Measurements from ENCODE around the gene SMIM20. TPM values are rescaled to one million over a fixed set of nuclear protein-coding genes. Genes with fewer than 3 reads are reported as not detected.

Gene SMIM20
- total RNA-seq, 1 donor: 46.0 TPM

DNA sequence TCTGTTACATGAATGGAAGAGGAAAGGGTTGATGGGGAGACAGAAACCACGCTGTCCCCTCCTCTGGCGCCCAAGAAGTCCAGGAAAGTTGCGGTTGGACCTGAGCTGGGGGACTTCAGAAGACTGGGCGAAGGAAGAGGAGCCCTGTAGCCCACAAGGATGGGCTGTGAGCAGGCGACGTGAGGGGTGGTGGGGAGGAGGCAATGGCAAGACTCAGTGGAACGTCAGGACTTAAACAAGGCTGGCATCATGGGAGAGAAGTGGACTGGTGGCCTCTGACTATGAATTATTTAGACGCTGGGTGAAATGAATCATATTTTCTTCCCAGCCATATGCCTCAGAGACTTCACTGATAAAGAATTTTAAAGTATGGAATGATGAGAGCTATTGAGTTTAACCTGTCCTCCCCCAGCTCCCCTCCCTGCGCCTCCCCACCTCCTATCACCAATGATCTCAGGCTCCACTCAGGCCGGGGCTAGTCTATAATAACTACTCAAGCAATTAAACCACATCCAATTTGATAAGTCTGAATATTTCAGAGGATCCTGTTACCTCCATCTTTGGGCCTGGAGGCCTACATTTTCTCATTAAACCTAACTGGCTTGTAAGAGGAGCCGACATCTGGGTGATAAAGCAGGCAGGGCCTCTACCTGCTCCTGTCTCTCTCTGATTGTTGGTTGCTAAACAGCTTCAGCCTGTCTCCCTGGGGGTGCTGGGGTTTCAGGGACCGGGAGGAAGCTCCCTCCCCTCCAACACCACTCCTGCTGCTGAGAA, 63.6 kb downstream of the SMIM20 start:
- TF ChIP-seq, protein P1, sequence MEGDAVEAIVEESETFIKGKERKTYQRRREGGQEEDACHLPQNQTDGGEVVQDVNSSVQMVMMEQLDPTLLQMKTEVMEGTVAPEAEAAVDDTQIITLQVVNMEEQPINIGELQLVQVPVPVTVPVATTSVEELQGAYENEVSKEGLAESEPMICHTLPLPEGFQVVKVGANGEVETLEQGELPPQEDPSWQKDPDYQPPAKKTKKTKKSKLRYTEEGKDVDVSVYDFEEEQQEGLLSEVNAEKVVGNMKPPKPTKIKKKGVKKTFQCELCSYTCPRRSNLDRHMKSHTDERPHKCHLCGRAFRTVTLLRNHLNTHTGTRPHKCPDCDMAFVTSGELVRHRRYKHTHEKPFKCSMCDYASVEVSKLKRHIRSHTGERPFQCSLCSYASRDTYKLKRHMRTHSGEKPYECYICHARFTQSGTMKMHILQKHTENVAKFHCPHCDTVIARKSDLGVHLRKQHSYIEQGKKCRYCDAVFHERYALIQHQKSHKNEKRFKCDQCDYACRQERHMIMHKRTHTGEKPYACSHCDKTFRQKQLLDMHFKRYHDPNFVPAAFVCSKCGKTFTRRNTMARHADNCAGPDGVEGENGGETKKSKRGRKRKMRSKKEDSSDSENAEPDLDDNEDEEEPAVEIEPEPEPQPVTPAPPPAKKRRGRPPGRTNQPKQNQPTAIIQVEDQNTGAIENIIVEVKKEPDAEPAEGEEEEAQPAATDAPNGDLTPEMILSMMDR (IDR thresholded peaks at IDR 0.05; ENCODE audit: insufficient read depth, low read length): no peak
- H3K4me3 ChIP-seq (ENCODE audit: low read depth, low read length): no peak overlapping the region
- DNase-seq (ENCODE audit: low read depth): no peak

DNA sequence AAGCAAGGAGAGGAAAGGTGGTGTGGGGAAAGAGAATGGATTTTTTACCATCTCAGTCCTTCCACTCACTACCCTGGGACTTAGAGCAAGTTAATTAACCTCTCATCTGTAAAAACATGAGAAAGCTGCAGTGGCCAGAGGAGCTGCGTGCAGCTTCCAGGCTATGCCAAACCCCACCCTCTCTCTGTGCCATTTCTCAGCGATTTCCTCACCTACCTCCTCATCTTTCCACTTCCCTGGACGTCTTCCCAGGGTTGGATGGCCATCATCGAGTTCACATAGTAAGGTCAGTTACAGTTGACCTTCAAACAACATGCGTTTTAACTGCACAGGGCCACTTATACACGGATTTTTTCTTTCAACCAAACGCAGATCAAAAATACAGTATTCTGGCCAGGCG, 64.3 kb downstream of the SMIM20 start:
- TF ChIP-seq, protein P1 (IDR thresholded peaks at IDR 0.05; ENCODE audit: insufficient read depth, low read length): no peak
- H3K4me3 ChIP-seq (ENCODE audit: low read depth, low read length): no peak overlapping the region
- peak; percentile 21 for DNase-seq (ENCODE audit: low read depth)

Other genes with a start within 250 kb of the SMIM20 start
- gene SEL1L3, start 51.2 kb upstream of the SMIM20 start, total RNA-seq (ENCODE audit: low replicate concordance): 13.7 and 83.5 TPM in 2 replicates

Data from fibroblast of the aortic adventitia (primary cell).